HG02840 (cell line): Measurements from ENCODE around the gene PIEZO1.

Experiments
- ATAC-seq: cut with Tn5 transposase; IDR thresholded peaks from one replicate; pipeline ENCODE4 v1.9.1; 2021; ENCODE audit warnings: mild to moderate bottlenecking, moderate library complexity, moderate number of reproducible peaks; ENCODE audit not compliant: unreplicated experiment, low FRiP score

Gene PIEZO1

DNA sequence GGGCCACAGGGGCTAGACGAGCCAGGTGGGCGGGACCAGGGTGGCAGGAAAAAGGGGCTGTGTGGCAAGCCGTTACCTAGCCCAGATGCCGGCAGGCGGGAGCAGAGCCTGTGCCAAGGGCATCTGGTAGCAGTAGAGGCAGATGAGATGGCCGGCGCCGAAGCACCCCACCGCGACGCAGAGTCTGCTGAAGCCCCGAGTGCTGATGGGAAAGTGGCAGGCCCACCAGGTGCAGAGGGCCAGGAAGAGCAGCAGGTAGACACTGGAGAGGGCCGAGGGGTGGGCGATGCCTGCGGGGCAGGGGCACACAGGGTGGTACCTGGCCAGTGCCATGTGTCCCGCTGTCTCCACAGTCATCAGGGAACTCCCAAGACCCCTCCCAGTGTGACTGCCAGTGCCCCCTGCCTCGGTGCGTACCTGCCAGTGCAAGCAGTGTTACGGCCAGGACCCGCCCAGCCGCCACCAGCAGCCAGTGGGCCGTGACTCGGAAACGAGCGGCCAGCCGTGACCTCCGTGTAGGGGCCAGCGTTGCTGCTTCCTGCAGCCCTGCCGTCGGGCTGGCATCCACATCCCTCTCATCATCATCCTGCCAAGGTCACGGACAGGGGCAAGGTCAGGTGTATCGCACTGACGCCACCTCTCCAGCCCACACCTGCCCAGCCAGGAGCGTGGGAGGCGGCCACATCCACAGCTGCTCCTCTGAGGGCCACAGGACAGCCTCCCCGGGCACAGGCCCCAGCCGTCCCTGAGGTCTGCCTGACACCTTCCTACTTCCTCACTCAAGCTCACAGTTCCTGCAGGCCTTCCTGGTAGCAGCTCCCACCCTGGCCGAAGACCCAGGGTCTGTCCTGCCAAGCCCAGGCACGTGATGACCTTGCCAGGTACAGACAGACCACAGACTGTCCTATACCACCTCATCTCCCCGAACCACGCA lies 46.6 kb downstream of the PIEZO1 start:
- ATAC-seq: no peak

DNA sequence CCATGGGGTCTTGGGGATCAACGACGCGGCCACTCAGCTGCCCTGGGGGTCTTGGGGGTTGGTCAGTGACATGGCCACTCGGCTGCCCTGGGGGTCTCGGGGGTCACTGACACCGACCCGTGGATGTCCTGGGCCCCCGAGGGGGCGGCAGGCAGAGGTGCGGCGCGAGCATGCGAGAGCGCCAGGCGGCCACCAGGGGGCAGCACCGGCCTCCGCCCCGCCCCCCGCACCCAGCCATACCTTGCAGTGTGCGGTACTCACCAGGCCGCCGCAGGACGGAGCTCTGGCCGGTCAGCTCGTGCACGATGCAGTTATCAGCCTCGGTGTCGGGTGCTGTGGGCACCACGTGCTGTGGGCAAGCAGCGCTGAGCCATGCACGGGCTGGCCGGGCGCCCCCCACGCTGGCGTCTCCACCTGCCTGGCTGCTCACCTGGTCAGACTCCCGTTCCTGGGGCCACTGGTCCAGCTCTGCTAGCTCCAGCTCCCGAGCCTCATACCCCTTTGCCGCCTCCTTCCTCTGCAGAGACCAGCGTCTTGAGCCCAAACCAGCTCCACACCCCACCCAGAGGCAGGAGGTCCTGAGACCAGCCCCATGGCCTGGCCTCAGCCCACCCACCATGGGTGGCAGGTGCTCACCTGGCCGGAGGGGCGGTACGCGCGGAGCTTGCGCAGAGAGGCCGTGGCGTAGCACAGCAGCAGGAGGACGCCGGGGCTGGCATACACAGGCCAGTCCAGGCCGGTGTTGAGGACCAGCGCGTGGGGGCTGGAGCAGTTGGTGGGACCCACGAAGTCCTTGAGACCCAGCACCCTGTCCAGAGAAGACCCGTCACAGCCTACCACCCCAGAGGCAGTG lies 47.5 kb downstream of the PIEZO1 start:
- ATAC-seq: no peak

DNA sequence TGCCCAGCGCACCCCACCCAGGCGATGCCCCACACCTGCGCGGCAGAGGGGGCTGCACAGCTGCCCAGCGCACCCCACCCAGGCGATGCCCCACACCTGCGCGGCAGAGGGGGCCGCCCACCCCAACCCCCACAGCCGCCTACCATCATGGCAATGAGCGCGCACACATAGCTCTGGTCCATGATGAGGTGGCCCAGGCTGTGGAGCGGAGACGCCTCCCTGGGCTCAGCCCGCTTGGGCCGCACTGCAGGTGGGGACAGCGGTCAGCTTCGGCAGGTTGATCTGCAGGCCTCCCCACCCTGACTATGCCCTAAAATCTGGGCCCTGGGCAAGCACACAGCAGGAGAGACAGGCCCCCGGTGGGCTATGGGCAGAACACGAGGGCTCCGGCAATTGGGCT lies 48.5 kb downstream of the PIEZO1 start:
- ATAC-seq: no peak

DNA sequence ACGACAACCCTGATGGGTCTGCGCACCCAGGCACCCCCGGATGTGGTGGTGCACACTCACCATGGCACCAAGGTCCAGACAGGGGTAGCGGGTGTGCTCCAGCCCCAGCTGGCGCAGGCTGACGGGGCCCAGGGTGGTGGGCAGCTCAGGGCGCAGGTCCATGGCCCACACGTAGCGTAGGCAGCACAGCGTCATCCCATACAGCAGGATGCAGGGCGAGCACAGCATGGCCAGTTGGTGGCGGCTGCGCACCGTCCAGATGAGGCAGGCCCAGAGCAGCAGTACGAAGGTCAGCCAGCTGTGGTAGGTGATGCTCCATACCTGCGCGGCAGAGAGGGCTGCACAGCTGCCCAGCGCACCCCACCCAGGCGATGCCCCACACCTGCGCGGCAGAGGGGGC lies 48.9 kb downstream of the PIEZO1 start:
- ATAC-seq: no peak

DNA sequence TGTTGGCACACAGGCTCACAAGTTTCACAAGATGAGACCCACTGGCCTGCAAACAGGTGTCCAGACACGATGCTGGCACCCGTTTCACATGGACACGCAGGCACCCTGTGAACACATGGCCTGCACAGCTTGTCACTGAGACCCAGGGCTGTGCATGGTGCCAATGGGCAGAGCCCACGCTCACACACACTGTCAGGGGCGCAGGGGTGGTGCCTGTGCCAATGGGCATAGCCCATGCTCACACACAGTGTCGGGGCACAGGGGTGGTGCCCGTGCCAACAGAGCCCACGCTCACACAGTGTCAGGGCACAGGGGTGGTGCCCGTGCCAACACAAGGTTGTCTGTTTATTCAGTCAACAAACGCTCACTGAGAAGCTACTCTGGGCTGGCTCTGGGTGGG lies 49.4 kb downstream of the PIEZO1 start:
- no peak for ATAC-seq

DNA sequence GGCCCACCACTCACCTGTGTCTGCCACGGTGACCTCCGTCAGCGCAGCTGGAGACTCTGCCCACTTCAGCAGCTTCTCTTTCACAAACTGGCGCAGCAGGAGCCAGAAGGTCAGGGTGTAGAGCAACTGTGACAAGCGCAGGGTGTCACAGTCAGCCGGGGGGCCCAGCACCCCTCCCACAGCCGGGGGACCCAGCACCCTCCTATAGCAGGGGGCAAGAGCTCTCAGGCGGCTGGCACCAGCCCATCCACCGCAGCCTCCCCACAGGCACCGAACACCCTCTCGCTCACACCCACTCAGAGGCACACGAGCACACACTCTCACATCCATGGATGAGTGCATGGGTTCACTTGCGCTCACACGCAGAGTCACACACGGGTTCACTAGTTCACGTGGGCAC lies 49.9 kb downstream of the PIEZO1 start:
- no peak for ATAC-seq

DNA sequence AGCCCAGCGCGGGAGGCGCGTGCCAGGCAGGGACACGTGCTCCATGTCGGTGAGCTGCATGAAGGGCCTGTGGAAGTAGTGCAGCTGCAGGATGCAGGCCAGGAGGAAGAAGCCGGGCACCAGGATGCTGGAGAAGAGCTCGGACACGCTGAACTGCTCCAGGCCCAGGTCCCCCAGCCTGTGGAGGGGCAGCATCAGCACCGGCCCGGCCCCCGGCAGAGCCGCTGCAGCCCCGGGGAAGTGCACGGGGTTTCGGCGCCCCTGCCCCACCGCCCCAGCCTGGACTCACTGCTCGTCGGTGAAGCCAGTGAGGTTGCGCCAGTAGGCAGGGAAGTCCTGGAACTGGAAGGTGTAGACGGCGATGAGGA lies 50.7 kb downstream of the PIEZO1 start:
- no peak for ATAC-seq

DNA sequence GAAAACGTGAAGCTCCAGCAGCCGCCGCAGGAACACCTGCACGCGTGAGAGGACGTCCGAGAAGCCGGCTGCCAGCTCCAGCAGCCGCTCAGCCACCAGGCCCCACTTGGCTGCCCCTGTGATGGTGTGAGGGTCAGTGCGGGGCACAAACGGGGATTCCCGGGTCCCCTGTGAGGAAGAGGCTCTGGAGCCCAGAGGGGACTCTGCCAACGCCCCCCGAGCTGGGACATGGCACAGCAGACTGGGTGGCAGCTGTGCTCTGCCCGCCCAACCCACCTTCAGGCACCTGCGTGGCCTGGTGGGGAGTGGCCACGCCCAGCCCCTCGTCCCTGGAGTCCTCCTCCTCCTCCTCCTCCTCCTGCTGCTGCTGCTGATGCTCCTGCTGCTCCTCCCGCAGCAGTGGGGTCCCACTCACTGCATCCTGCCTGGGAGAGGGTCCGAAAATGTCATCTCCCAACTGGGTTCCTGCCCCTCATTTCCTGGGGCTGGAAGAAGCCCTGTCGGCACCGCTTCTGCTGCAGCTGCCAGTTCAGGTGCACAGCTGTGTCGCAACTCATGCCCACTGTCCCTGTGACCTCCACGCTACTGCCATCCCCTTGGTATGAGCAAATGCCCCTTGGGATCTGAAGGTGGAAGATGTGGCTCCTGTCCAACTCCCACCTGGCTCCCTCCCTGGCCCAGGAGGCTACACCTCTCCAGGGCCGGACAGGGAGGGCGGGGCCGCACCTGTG lies 51.2 kb downstream of the PIEZO1 start:
- ATAC-seq: no peak

DNA sequence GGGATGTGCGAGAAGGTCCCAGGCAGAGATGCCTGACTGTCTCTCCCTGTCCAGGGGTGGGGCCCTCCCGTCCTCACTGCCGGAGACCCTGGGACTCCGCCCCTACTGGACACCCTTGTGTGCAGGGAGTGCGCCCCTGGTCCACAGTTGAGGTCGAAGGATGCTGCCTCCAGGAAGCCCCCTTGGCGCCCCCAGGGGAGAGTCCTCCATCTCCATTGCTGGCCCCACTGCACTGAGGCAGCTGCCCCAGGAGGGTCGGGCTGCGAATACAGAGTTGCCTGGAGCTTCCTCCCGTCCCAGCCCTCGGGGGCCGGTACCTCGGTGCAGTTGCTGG lies 52.1 kb downstream of the PIEZO1 start:
- ATAC-seq: no peak

DNA sequence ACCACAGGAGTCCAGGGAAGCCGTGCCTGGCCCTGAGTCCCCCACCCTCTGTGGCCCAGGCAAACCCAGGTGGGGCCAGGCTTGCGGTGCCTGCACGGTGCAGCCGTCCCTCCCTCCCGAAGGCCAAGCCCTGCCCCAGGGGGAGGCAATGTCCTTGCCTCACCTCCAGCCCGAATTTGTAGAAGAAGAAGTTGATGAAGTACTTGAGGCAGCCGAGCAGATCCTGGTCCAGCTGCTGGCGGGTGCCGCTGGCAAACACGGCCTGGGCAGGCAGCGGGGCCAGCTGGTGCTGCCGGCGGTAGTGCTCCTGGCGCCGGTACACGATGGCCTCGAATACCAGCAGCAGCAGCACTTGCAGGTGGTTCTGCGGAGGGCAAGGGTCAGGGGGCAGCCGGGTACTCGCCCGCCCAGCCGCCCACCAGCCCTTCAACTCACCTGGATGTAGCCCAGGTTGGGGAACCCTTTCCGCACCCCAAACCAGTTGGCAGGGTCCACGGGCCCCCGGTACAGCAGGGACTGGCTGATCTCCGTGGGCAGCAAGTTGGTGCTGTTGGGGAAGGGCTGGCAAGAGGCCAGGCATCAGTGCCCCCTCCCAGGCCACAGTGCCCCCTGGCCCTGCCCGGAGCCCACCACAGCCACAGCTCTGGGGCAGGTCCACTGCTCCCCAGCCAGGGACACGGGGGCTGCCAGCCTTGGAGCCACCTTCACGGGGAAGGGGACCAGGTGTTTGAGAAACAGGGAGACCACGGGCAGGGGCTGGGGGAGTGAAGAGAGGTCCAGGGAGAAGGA lies 52.7 kb downstream of the PIEZO1 start:
- no peak for ATAC-seq

DNA sequence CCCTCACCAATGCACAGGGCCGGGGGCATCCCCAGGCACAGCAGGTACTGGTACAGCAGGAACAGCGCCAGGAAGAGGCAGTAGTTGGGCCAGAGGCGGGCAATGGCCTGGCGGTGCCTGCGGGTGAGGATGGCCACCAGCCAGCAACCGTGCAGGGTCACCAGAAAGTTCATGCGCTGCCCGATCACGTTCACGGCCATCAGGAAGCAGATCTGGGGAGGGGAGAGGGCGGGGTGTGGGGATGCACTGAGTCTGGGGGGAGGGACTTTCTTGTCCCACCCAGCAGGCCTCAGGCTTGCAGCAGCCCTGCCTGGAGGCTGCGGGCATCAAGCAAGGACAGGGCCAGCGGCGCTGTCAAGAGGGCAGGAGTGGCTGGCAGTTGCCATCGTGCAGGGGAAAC lies 53.3 kb downstream of the PIEZO1 start:
- ATAC-seq: no peak

DNA sequence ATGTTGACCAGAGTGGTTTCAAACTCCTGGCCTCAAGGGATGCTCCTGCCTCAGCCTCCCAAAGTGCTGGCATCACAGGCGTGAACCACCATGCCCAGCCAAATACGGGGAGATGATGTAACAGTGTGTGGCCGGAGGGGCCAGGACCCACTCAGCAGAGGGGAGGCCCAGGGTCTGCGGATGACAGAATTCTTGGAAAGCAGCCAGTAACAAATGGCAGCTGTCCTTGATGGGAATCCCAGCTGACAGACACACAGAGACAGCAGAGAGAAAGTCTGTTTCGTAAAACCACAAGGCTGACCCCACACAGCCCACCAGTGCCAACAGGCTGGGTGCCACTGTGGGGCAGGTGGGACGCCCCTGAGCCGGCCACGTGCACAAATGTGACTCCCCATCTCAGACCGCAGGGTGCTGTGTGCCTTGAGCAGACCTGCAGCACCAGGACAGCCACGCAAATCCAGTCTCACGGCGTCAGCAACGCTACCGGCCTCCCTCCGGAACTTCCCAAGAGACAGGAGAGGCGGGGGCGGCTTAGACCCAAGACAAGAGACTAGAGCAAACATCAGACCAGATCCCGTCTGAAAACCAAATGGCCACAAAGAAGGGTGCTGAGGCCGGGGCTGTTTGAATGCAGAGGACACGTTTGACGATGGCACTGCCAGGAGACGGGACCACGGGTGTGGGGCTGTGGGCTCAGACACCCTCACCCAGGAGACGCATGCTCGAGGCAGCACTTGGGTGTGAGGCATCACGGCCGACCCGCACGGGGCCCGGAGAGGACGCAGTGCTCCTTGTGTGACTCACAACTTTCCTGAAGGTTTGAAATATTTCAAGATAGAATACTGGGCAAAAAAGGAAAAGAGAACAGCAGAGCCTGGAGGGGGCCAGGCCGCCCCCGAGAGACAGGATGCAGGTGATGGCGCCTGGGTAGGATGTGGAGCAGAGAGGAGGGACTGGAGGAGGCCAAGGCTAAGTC lies 54.1 kb downstream of the PIEZO1 start:
- no peak for ATAC-seq

DNA sequence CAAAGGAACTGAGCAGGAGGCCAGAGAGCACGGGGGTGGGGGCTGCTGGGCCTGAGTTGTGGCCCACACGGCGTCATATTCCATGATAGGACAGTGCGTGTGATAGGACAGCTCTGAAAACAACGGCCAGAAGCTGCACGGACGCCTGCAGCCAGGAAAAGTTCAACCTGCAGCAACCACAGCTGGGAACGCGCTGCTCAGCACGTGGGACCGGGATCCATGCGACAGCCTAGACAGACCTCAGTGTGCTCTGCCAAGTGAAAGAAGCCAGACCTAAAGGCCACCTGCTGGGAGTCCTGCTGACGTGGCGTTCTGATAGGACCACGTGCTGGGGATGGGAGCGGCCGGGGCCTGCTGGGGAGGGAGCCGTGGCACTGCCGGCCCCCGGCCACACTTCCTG lies 57.1 kb downstream of the PIEZO1 start:
- ATAC-seq: no peak

DNA sequence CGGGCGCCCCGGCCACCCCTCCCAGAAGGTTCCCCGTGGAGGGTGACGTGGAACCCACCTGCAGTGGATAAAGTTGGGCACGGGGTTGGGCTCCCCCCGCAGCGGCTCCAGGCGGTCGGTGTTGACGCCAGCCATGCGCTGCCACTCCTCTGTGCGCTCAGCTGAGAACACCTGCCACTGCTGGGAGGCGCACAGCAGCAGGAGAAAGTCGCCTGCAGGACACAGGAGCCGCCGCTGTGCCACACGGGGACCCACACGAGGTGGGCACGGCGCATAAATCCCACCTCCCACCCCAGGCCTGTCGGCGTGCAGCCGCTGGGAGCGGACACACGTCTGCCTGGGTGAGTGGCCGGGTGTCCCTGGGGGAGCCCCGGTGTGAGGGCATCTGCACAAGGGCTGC lies 58.0 kb downstream of the PIEZO1 start:
- ATAC-seq: no peak

DNA sequence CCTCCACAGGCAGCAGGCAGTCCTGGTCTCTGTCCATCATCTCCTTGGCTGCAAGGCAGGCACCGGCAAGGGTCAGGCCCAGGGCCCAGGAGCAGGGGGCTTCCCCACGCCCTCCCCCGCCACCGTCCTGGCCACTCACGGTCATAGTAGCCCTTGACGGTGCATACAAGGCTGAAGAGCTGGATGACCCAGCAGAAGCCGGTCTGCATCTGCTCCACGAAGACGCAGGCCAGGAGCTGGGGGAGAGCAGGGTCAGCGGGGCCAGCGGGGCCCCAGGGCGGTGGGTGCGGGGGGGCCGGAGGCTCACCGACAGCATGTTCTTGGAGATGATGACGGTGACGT lies 58.6 kb downstream of the PIEZO1 start:
- no peak for ATAC-seq

DNA sequence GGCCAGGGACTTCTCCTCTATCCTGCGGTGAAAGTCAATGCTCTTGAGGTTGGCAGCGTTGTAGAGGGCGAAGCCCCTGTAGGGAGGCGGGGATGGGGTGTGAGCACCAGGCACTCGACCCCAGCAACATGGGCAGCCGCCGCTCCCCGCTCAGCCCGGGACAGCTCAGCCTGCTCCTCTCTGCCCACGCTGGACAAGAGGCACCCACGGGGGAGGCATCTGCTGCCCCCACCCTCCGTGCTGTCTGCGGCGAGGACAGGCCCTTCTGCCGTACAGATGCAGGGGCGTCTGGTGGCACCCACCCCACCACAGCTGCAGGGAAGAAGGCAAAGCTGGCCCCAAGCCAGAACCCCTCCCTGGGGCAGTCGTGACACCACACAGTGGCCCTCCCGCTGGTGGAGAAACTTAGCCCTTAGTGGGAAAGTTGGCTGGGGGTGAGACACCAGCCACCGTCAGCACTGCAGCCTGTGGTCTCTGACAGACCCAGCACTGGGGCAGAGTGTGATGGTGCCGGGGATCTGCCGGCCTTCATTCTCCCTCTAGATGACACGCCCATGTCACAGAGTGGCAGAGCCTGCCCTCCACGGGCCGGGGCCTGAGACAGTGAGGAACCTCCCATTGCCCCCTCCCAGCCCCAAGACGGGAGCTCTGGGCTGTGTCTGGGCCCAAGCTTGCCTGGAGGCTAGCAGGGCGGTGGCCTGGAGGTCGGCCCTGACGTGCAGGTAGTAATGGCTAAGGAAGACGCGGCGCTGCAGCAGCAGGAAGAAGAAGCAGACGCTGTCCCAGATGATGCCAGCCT lies 59.2 kb downstream of the PIEZO1 start:
- no peak for ATAC-seq

DNA sequence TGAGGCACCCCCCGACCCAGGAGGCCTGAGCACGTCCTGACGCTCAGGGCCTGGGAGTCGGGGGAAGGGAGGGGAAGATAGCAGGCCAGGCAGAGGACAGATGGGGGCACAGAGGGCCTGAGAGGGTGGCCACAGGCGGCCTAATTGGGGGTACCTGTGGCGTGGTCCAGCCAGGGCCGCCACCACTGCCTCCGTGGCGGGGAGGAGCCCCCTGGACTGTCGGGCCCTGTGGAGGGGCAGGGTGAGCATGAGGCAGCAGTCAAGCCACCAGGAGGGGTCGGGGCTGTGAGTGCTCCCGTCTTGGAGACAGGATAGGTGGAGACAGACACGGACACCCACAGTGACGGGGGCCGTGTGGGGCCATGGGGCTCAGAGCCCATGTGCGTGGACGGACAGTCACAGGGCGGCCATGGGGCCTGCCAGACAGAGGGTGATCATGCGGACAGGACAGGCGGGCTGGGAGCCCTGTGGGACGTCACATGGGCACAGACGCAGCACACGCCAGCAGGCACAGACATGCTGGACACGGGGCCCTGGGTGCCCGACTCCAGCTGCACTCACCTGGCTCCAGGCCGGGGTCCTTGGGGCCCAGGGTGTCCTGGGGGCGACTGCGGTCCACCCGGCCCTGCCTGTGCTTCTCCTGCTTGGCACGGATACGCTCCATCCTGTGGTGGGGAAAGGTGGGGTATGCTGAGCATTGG lies 60.0 kb downstream of the PIEZO1 start:
- ATAC-seq: no peak

DNA sequence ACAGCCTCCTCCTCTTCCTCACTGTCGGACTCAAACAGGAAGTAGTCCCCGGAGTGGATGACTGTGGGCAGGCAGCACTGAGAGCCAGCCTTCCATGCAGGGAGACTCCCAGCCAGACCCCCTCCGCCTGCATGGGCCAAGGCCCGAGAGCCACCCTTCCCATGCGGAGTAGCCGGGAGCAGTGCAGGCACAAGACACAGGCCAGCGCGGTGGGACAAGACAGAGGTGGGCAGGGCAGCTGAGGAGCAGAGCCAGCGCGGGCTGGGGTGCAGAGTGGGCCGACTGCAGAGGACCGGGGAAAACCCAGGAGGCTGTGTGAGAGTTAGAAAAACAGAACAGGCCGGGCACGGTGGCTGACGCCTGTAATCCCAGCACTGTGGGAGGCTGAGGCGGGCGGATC lies 61.1 kb downstream of the PIEZO1 start:
- no peak for ATAC-seq
